GM12892 (cell line): ENCODE results near the gene PPAT.

Experiments used
- POLR2A ChIP-seq: IDR thresholded peaks from 2 replicates; pipeline ENCODE4 v1.6.1; 2011; ENCODE audit warnings: low read depth, low read length, control low read depth
- POLR2AphosphoS5 ChIP-seq: IDR thresholded peaks from 2 replicates; pipeline ENCODE4 v1.6.1; 2011; ENCODE audit warnings: low read depth, low read length, control low read depth

GRCh38 chr4:56468097-56468422 is 32.6 kb upstream of the PPAT start:
- TF ChIP-seq POLR2A (no peak), POLR2AphosphoS5 (no peak)
